ENCODE results near the gene B3GNT8.
"Not testable (repeated sequence)": the region's sequence is repeated elsewhere in the genome, so short reads cannot be mapped to it uniquely, and the experiment has no call there.

Gene B3GNT8

DNA sequence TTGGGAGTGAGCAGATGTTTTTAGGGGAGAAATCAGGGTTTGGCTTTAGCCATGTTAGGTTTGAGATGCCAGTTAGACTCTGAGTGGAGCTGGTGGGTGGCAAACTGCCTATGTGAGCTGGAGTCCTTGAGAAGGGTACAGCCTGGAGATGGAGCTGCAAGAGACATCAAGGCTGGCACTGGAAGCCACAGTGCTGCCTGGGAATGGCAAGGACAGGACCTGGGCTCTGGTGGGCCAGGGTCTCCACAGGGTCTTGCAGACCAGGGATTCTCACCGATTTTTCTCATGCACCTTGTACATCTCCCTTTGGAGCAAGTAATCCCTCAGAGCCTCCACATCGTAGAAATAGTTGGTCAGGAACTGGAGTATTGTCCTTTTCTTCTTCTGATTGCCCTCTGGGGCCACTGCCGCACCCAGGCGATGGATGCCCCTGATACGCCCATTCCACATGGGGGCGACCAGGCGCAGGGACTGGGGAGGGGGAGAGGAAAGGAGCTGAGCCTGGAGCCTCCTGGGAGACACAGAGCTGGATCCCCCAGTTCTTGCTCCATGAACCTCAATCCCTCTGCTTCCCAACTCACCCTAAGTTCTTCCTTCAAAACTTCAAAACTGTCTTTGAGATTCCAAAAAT, 10.9 kb upstream of the B3GNT8 start:
- DNase-seq (ENCODE audit: low read depth in 2 of 2) = no peak

DNA sequence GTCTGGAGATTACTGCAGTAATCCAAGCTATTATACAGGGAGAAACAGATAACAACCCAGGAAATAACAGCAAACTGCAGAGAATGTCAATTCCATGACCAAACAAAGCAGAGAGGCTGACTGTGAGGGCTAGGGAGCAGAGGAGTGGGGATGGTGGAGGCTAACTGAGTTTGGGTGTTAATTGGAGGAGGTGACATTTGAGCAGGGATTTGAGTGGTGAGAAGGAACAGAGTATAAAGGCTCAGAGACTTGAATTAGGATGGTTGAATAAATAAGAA, 9.4 kb upstream of the B3GNT8 start:
- DNase-seq (ENCODE audit: low read depth in 2 of 2) = no peak

GRCh38 chr19:41435936-41436673, 8.9 kb upstream of the B3GNT8 start:
- DNase-seq (ENCODE audit: low read depth in 2 of 2) = no peak

GRCh38 chr19:41435376-41435775, 8.2 kb upstream of the B3GNT8 start:
- not testable (repeated sequence) for DNase-seq (ENCODE audit: low read depth in 2 of 2)

- no peak for DNase-seq (ENCODE audit: low read depth in 2 of 2)
Observed at GRCh38 chr19:41434450-41434849, 7.3 kb upstream of the B3GNT8 start.

DNA sequence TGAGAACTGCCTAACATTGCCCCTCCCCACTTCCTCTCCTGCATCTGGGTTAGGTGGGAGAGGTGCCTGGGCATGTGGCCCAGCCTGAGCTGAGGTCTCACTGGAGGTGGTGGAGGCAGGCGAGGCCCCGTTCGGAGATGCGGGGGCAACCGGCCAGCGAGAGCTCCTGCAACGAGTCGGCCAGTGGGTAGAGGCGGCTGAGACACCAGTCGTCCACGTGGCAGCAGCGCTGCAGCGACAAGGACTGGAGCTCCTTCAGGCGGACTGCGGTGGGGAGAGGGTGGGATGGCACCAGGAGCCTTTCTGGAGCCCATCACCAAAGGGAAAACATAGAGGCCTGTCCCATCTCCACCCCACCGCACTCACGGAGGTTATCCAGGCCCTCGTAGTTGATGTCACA, 6.0 kb upstream of the B3GNT8 start:
- no peak for DNase-seq (ENCODE audit: low read depth in 2 of 2)

DNA sequence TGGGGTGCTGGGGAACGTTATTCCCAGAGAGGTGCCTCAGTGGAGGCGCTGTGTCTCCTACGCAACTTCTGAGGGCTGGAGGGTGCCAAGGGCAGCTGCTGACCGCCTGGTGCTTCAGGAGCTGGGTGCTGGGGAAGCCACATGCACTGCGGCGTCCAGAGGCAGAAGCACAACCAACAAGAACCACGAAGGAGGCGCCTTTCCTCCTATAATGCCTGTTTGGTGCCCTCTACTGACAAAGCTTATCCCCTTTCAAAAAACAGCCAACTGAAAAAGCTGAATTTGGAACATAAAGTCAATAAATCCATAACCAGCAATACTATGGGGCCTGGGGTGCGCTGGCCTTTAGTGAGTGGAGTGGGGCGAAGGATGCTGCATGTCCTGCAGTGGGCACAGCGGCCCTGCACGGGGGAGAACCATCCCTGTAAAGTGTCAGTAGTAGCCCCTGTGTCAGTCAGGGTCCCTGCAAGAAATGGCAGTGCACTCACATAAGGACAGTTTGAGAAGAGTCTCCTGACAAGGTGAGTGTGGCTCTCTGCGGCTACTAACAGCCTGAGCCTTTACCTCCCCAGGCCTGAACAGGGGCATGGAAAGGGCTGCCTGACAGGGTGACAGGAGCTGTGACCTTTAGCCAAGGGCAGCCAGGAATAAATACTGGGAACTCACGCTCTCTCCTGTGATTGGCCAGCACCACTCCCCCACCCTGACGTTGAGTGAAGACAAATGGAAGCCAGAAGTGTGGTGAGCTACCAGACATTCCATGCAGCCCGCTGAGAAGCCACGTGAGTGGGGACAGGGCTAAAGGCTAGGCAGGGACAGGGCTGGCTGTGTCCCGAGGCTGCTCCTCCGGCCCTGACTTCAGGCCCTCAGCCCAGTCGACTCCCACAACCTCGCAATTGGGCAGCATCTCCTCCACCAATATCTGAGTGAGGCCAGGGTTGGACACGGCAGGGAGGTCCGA, 4.5 kb upstream of the B3GNT8 start:
- DNase-seq (ENCODE audit: low read depth in 2 of 2) = no peak

GRCh38 chr19:41430922-41431321, 3.7 kb upstream of the B3GNT8 start:
- no peak for DNase-seq (ENCODE audit: low read depth in 2 of 2)

GRCh38 chr19:41428481-41428859, 1.3 kb upstream of the B3GNT8 start:
- no peak for DNase-seq (ENCODE audit: low read depth in 2 of 2)

- no peak for DNase-seq (ENCODE audit: low read depth in 2 of 2)
Observed at GRCh38 chr19:41427647-41428480, 690 bp upstream of the B3GNT8 start.

- DNase-seq (ENCODE audit: low read depth in 2 of 2) = no peak
Observed at GRCh38 chr19:41426116-41426841, 895 bp downstream of the B3GNT8 start.

DNA sequence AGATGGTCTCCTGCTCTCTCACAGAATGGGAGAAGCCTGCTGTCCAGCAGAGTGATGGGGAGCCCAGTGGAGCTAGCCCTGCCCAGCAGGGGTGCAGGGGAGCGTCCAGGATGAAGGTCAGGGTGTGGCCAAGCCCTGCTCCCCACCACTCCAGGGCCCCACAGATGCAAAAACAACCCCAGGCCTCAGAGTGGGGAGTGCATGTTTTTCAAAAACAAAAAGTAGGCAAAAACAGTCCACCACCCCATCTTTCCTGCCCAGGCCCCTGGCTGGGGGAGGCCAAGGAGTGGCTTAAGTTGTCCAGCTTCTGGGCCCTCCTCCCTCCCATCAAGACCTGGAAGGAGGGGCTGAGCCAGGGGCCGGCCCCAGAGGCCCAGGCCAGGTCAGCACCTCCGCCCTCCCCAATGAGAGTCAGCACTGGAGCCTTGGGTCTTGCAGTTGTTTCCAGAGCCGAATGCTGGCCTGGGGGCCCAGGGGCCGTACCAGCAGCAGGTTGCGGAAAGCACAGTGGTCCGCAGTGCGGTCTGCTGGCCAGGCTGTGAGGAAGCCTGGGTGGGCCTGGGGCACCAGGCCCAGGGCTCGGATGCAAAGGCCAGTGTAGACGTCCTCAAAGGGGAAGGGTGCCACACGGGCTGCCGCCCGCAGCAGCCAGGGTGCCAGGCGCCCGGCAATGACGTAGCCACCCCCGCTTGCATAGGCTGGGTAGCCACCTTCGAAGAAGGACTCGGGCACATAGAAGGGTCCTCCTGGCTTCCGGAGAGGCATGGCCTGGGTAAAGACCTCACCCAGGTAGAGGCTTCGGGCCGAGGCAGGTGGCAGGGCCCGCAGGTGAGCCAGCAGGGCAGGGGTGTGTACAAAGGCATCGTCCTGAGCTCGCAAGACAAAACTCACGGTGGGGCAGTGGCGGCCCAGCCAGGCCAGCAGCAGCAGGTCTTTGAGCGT, 1.7 kb downstream of the B3GNT8 start:
- no peak for DNase-seq (ENCODE audit: low read depth in 2 of 2)

GRCh38 chr19:41424335-41425173, 2.6 kb downstream of the B3GNT8 start:
- no peak for DNase-seq (ENCODE audit: low read depth in 2 of 2)

DNA sequence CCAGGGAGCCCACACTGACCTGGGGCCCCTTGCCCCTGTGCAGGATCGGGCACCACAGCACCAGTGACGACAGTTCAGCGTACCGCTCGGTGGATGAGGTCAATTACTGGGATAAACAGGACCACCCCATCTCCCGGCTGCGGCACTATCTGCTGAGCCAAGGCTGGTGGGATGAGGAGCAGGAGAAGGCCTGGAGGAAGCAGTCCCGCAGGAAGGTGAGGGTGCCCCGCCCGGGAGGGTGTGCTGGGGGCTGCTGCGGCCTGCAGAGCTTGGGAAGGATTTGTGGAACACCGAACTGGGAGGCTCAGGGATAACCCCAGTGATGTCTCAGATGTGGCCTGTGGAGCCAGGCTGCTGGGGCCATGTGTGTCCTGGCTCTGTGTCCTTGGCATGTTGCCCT, 4.2 kb downstream of the B3GNT8 start:
- no peak for DNase-seq (ENCODE audit: low read depth in 2 of 2)

DNA sequence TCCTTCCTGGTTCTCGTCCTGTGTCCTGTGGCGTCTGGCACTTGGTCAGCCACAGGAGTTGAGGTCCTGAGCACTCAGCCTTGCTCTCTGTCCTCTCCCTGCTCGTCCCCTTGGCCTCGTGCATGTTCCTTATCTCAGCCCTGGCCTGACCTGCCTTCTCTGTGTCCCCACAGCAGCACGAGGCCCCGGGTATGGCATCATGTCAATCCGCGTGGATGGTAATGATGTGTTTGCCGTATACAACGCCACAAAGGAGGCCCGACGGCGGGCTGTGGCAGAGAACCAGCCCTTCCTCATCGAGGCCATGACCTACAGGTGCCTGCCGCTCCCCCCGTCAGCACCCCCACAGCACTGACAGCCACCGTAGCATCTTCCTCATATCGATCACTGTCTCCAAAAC, 4.7 kb downstream of the B3GNT8 start:
- DNase-seq (ENCODE audit: low read depth in 2 of 2) = no peak

DNA sequence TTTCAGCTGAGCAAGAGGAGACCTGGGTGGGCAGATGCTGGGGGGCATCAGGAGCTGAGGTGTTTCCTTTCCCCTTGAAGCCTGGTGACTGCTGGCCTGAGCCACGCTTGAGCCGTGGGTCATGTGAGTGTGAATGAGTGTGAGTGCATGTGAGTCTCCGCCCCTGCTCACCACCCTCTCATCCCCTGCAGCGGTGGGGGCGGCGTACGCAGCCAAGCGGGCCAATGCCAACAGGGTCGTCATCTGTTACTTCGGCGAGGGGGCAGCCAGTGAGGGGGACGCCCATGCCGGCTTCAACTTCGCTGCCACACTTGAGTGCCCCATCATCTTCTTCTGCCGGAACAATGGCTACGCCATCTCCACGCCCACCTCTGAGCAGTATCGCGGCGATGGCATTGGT, 5.2 kb downstream of the B3GNT8 start:
- DNase-seq (ENCODE audit: low read depth in 2 of 2) = no peak

GRCh38 chr19:41421314-41421713, 5.9 kb downstream of the B3GNT8 start:
- no peak for DNase-seq (ENCODE audit: low read depth in 2 of 2)

- DNase-seq (ENCODE audit: low read depth in 2 of 2) = no peak
Observed at GRCh38 chr19:41420101-41420880, 6.9 kb downstream of the B3GNT8 start.

Data from stimulated activated CD4-positive, alpha-beta T cell treated with anti-CD3 and anti-CD28 coated beads, Interleukin-1b, Interleukin-23, amount 100 ng/mL, for 1 hour (primary cell).